GM21367 (cell line): ENCODE data around the gene KCNQ1.
"Not testable (repeated sequence)": the region's sequence is repeated elsewhere in the genome, so short reads cannot be mapped to it uniquely, and the experiment has no call there.

Source experiments
- ATAC-seq: cut with Tn5 transposase; IDR thresholded peaks from one replicate; pipeline ENCODE4 v1.9.1; 2021; ENCODE audit not compliant: unreplicated experiment

KCNQ1 gene

DNA sequence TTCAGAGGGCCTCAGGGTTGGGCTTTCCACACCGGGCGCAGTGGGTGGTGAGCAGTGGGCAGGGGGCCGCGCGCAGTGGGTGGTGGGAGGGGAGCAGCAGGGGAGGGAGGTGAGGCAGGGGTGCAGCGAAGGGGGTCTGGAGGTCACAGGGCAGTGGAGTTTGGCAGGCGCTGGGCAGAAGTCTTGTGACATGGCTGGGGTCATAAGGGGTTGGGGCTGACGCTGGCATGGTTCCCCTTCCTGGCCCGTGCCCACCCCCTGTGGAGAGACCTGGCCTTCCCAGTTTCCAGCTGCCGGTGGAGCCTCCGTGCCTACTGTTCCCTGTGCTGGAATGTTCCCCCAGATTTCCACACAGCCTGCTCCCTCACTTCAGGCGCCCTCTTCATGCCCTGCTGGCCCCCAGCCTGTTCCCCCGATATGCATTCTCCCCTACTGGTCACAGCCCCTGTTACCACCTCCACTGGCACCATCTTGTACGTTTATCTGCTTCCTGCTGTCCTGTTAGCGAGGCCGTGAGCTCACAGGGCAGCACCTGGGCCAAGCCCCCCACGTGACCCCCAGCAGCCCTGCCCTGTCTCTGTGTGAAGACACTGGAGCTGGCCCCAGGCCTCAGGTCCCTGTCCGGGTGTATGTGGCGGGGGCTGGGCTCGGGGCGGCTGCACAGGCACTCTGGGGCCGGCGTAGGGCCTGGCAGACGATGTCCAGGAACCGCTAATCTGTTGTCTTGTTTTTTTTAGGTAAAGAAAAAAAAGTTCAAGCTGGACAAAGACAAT is 143.4 kb downstream of the KCNQ1 start:
- ATAC-seq = no peak

DNA sequence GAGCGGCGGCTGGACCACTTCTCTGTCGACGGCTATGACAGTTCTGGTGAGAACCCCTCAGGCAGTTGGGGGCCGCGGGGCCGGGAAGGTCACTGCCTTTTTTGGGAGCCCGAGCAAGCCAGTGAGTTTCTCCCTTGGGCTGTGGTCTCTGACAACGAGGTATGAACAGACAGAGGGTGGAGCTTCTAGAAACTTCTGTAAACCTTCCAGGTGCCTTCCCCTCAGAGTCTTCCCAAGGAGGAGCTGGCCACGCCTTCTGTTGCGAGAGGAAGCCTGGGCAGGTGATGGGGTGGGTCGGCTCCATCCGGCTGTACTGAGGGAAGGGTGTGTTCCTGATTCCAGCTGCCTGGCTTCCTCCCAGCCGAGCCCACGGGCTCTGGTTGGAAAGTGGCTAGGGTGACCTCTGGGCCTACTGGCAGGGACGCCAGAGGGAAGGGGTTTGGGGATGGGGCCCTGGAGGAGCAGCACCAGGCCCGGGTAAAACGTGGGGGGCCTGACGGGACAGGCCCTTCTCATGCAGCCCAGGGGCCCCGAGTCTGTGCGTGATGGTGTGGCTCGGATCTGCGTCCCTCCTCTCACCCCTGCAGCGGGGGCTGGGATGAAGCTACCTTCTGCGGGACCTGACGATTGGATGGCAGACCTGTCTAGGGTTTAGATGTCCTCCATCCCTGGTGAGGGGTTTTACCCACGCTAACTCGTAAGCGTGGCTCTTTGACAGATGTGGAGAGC is 144.2 kb downstream of the KCNQ1 start:
- no peak for ATAC-seq

- no peak for ATAC-seq
Measured at GRCh38 chr11:2589538-2589934, 144.7 kb downstream of the KCNQ1 start.

DNA sequence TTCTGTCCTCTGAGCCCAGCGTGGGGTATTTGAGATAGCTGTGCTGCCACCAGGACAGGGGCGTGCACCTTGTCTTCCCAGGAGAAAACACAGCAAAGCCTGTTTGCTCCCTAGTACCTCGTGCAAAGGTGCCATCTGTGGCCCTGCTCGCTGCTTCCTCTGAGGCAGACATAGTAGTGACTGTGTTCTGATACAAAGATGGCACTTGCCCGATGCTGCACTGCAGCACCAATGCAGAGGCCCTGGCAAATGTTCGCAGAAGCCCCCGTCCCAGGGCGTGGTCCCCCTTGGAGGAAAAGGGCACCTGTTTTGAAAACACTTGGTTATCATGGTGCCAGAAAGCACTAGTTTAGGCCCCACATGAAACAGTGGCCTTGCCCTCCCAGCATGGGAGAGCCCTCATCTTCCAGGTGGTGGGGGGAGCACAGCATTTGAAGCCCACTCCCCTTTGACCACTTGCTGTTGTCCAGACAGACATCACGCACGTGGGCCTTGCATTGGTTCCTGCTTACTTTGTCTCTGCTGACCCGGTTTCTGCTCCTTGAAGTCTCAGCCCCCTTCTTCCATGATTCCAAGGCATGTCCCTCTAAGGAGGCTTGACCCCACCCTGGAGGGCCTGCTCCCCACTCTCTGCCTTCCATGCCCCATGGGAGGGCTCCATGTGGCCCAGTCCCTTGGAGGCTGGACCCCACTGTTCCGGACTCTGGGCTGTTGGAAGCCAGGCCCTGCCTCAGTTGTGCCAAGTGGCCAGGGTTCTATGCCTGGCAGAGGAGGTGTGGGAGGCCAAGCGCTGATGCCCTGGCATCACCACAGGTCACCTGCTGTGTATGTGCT is 145.5 kb downstream of the KCNQ1 start:
- ATAC-seq = no peak

- ATAC-seq = no peak
Measured at GRCh38 chr11:2590965-2591754, 146.4 kb downstream of the KCNQ1 start.

- no peak for ATAC-seq
Measured at GRCh38 chr11:2591805-2592204, 147.0 kb downstream of the KCNQ1 start.

DNA sequence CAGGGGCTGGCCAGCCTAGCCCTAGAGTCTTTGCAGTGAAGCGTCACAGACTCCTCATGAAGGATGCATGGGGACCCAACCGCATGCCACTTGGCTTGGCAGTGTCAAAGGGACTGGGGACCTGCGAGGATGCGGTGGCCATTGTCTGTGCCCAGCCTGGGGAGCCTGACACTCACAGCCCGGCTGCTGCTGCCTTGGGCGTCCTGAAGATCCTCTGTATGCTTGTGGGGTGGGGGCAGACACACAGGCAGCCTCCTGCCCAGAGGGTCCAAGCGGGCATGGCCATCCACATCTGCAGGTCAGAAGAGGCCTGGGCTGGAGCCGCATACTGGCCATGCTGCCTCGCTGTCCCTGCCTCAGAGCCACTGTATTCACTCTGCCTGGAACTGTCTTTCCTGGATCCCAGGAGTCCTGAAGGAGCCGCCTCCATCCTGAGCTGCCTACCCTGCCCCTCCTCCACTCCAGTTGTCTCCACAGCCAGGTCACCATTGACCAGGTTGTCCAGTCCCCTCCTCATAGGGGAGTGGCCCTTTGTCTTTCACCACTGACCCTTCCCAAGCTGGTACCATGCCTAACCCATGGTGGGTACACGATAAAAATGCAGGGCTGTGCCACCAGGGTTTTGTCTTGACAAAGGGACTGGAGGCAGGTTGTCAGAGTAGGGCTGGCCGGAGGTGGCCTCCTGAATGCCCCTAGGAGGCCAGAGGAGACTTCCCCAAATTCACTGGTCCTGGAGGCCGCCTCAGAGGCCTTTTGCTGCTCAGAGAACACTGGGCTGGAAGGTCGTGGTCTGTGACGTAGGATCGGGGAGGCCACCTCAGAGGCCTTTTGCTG is 148.0 kb downstream of the KCNQ1 start:
- ATAC-seq = no peak

DNA sequence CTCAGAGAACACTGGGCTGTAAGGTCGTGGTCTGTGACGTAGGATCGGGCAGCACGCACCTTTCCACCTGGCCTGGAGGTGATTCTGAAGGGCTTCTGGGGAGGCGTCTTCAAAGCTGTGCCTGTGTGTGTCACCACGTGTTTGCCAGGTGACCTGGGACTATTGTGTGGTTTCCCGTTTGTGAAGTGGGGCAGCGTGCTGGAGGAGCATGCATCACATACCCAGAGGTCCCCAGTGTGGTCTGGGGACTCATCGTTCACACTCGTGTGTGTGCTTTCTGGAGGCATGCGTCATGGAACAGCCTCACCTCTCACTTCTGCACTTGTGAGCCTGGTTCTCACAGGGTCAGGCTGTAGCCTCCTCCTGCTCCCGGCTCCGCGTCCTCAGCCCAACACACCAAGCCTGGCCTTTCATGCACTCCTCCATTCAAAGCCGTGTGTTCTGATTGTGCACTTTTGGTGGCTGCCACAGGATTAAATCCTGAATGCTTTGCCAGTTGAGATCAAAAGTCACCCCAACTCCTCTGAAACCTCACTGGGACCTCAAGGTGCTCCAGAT is 148.7 kb downstream of the KCNQ1 start:
- no peak for ATAC-seq

DNA sequence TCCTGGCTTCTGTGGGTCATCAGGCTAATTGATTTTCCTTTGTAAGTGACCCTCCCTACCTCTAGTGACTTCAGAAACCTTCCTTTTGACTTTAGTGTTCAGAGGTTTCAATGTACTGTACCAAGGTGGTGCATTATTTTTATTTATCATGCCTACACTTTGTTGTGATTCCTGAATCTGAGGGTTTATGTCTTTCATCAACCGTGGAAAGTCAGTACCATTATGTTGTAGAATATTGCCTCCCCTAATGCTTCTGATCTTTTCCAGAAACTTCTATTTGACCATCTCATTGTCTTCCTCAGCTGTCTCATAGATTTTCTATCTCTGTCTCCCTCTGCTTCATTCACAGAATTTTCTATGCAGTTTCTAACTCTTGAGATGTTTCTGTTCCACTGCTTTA is 149.5 kb downstream of the KCNQ1 start:
- no peak for ATAC-seq

DNA sequence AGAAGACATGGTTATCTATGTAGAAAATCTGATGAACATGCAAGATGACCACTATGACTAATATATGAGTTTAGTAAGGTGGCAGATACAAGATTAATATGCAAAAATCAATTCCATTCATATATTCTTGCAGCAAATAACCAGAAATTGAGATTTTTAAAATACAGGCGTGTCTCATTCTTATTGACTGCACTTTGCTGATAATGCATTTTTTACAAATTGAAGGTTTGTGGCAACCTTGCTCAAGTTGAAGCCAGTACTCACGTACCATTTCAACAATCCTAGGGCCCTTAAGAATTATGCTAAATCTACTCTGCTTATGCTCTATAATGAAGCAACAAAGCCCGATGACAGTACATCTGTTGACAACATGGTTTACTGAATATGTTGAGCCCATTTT is 150.4 kb downstream of the KCNQ1 start:
- ATAC-seq = no peak

DNA sequence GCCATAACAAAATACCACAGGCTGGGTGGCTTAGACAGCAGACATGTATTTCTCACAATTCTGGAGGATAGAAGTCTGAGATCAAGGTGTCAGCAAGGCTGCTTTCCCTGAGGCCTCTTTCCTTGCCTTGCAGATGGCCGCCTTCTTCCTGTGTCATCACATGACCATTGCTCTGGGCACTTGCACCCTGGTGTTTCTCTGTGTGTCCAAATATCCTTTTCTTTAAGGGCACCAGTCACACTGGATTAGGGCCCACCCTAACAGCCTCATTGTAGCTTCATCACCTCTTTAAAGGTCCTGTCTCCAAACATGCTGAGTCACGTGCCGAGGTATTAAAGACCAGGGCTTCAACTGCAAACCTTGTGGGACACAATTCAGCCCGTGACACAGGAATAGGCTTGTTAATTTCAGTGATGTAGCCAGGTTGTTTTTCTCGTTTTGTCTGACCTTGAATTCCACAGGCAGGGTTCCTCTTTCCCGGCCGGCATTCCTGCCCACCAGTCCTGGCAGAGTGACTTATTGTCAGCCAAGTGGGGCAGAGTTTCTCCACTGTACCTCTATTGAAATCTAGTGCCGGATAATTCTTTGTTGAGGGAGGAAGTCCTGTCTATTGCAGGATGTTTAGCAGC is 154.9 kb downstream of the KCNQ1 start:
- no peak for ATAC-seq

DNA sequence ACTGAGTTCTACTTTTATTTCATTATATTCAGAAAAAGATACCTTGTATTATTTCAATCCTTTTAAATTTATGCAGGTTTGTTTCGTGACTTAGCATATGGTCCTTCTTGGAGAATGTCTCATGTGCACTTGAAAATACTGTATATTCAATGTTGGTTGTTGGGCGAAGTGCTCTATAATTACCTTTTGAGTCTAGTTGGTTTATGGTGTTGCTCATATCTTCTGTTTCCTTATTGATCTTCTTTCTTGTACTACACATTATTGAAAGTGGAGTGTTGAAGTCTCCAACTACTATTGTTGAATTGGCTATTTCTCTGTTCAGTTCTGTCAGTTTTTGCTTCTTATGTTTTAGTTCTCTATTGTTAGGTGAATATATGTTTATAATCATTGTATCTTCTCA is 164.5 kb downstream of the KCNQ1 start:
- ATAC-seq = no peak

GRCh38 chr11:2612884-2613571 is 168.2 kb downstream of the KCNQ1 start:
- ATAC-seq = no peak

DNA sequence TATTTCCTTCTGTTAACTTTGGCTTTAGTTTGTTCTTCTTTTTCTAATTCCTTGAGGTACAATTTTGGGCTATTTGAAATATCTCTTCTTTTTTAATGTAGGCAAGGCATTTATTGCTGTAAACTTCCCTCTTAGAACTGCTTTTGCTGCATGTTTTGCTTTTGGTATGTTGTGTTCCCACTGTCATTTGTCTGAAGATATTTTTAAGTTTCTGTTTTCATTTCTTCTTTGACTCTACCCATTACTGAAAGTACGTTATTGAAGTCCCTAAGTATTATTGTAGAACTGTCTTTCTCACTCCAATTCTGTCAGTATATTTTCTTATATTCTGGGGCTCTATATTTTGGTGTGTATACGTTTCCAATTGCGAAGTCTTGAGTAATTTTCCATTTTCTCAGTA is 177.1 kb downstream of the KCNQ1 start:
- no peak for ATAC-seq

DNA sequence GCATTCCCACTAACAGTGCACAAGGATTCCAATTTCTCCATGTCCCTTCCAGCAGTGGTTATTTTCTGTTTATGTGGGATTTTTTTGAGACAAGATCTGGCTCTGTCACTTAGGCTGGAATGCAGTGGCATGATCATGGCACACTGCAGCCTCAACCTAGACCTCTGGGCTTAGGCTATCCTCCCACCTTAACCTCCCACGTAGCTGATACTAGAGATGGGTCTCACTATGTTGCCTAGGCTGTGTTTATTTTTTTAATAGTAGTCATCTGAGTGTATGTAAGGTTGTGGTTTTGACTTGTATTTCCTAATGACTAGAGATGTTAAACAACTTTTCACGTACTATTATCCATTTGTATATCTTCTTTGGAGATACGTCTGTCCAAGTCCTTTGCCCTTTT is 180.4 kb downstream of the KCNQ1 start:
- ATAC-seq = no peak

- ATAC-seq = no peak
Measured at GRCh38 chr11:2630679-2631078, 185.9 kb downstream of the KCNQ1 start.

GRCh38 chr11:2631161-2631560 is 186.4 kb downstream of the KCNQ1 start:
- no peak for ATAC-seq

DNA sequence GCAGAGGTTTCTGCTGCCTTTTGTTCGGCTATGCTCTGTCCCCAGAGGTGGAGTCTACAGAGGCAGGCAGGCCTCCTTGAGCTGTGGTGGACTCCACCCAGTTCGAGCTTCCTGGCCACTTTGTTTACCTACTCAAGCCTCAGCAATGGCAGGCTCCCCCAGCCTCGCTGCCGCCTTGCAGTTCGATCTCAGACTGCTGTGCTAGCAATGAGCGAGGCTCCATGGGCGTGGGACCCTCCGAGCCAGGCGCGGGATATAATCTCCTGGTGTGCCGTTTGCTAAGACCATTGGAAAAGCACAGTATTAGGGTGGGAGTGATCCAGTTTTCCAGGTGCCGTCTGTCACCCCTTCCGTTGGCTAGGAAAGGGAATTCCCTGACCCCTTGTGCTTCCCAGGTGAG is 195.0 kb downstream of the KCNQ1 start:
- not testable (repeated sequence) for ATAC-seq

DNA sequence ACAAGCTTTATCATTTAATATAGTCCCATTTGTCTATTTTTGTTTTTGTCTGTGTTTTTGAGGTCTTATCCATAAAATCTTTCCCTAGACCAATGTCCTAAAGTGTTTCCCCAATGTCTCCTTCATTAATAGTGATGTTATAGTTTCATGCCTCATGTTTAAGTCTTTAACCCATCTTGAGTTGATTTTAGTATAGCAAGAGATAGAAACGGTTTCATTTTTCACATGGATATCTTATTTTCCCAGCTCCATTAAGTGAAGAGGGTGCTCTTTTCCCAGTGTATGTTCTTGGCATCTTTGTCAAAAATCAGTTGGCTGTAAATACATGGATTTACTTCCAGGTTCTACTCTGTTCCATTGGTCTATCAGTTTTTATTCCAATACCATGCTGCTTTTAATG is 196.8 kb downstream of the KCNQ1 start:
- ATAC-seq = no peak
